ENCODE measurements around the gene BZW2.

The BZW2 gene

DNA sequence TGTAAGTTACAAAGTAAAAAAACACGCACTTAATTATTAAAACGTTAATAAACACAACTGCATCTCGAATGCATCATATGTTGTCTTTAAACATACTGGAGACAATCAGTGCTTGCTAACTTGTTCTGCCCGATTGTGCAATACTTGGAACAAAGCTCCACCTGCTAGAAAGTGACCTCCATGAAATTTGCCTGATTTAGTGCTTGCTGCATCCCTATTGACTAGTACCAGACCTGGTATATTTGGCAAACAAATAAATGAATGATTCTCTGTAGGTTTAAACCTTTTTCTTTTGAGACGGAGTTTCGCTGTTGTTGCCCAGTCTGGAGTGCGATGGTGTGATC, 6.2 kb downstream of the BZW2 start:
- no peak for DNase-seq
- TF ChIP-seq GATA1 (IDR thresholded peaks at IDR 0.05; ENCODE audit: low read depth, low read length) = no peak
- TF ChIP-seq POLR2A (IDR thresholded peaks at IDR 0.05; ENCODE audit: low read length) = no peak

- no peak for TF ChIP-seq GATA1 (IDR thresholded peaks at IDR 0.05; ENCODE audit: low read depth, low read length)
- no peak for TF ChIP-seq POLR2A (IDR thresholded peaks at IDR 0.05; ENCODE audit: low read length)
- no peak for DNase-seq
These were observed 6.9 kb downstream of the BZW2 start for GRCh38 chr7:16652888-16653287.

DNA sequence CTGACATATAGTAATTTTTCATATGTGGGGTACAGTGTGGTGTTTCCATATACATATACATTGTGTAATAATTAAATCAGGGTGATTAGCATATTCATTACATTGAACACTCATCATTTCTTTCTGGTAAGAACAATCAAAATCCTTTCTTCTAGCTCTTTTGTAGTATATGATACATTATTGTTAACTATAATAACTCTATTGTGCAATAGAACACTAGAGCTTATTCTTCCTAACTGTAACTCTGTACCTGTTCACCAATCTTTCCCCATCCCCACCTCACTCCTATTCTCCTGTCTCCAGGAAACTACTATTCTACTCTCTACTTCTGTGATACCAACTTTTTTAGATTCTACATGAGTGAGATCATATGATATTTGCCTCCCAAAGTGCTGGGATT, 9.4 kb downstream of the BZW2 start:
- TF ChIP-seq GATA1 (IDR thresholded peaks at IDR 0.05; ENCODE audit: low read depth, low read length) (no peak), POLR2A (IDR thresholded peaks at IDR 0.05; ENCODE audit: low read length) (no peak)
- DNase-seq = no peak

DNA sequence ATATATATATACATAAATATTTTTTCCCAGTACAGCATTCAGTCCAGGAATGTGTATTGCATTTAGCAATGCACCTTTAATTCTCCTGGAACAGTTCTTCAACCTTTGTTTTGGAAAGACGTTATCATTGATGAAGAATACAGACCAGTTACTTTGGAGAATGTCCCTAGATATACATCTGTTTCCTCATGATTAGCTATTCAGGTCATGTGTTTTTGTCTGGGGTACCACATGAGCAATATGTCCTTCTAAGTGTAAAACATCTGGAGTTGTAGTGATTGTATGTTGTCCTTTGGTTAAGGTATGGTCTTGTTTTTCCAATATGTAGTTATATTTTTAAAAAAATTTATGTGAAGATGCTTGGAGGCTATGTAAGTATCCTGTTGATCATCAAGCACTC, 10.2 kb downstream of the BZW2 start:
- no peak for TF ChIP-seq POLR2A (IDR thresholded peaks at IDR 0.05; ENCODE audit: low read length)
- TF ChIP-seq GATA1 (IDR thresholded peaks at IDR 0.05; ENCODE audit: low read depth, low read length) = no peak
- DNase-seq = peak; percentile 23 to 65

DNA sequence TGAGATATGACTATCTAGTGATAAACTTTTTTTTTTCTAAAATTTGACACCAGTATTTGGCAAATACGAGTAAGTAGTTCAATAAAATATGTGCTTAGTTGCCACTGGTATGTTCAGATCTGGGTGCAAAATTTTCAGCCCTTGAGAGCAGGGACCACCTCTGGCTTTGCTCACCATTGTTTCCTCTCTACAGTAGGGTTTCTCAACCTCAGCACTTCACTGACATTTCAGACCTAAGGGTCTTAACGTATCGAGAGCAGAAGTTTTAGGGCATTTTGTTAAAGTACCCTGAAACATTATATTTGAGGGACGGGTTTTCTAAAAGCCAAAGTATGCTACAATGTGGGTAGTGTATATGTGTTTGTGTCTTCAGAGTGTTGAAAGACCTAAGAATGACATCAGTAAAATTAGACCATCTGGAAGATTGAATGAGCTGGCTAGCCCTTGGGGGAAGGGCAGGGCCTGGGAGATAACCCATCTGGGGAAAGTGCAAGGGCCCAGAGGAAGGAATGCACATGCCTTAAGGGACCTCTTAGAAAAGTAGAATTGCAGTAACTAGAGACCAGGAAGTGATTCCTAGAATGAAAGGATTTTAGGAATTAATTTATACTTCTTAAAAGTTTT, 11.8 kb downstream of the BZW2 start:
- TF ChIP-seq GATA1 (IDR thresholded peaks at IDR 0.05; ENCODE audit: low read depth, low read length) = no peak
- TF ChIP-seq POLR2A (IDR thresholded peaks at IDR 0.05; ENCODE audit: low read length) = no peak
- DNase-seq = peak; percentile 89 to 92

- peak; percentile 86 to 93 for DNase-seq
These were observed 14.0 kb downstream of the BZW2 start for GRCh38 chr7:16659854-16660497.

- peak; percentile 77 to 81 for DNase-seq
- TF ChIP-seq POLR2A (IDR thresholded peaks at IDR 0.05; ENCODE audit: low read length) (no peak), GATA1 (IDR thresholded peaks at IDR 0.05; ENCODE audit: low read depth, low read length) (no peak)
These were observed 14.9 kb downstream of the BZW2 start for GRCh38 chr7:16660702-16661464.

DNA sequence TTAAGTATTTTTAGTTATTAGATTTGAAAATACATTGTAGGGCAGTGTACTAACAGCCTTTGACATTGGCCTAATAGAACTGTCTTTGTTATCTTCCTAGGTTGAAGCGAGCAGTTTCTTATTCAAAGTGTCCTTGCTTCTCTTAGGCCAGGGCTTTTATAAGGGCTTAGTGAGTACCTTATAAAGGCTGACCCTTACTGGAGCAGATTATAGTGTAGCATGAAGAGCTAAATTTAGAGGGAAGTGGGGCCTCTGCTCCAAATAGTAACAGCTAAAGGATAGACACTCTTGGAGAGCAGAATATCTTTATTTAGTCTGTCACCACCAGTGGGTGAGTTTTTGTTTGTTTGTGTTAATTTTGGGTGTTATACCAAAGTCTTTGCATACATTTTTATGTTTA, 15.9 kb downstream of the BZW2 start:
- no peak for TF ChIP-seq GATA1 (IDR thresholded peaks at IDR 0.05; ENCODE audit: low read depth, low read length)
- no peak for TF ChIP-seq POLR2A (IDR thresholded peaks at IDR 0.05; ENCODE audit: low read length)
- DNase-seq = peak; percentile 22 to 56

DNA sequence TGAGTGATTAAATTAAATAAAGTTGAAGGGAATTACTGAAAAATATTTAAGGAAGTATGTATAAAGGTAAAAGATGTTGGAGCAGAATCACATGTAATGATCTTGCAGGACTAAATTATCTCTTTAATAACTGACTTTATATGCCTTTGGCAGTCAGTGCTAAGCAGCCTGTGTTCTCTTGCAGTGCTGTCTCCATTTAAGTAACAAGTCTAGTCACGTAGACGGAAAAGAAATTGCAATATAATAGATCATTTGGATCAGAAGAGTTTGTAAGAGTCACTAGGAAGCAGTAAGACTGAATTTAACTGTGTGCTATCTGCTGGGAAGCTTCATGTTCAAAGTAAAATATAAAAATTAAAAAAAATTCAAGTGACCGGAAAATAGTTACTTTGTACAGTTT, 21.4 kb downstream of the BZW2 start:
- TF ChIP-seq GATA1 (IDR thresholded peaks at IDR 0.05; ENCODE audit: low read depth, low read length) (no peak), POLR2A (IDR thresholded peaks at IDR 0.05; ENCODE audit: low read length) (no peak)
- DNase-seq = peak in 1 of 2 experiments; percentile 18

GRCh38 chr7:16668049-16668858, 22.3 kb downstream of the BZW2 start:
- no peak for TF ChIP-seq GATA1 (IDR thresholded peaks at IDR 0.05; ENCODE audit: low read depth, low read length)
- TF ChIP-seq POLR2A (IDR thresholded peaks at IDR 0.05; ENCODE audit: low read length) = no peak
- peak; percentile 86 to 87 for DNase-seq

DNA sequence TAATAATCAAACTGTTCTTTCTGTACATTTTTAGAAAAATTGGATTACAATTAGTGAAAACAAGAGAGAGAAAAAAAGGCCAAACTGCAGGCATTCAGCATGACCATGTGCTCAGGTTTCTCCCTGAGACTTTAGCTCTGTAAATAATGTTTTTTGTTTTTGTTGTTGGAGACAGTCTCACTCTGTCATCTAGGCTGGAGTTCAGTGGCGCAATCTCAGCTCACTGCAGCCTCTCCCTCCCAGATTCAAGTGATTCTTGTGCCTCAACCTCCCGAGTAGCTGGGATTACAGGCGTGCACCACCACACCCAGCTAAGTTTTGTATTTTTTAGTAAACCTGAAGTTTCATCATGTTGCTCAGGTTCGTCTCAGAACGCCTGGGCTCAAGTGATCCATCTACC, 23.0 kb downstream of the BZW2 start:
- no peak for DNase-seq
- TF ChIP-seq GATA1 (IDR thresholded peaks at IDR 0.05; ENCODE audit: low read depth, low read length) (no peak), POLR2A (IDR thresholded peaks at IDR 0.05; ENCODE audit: low read length) (no peak)

DNA sequence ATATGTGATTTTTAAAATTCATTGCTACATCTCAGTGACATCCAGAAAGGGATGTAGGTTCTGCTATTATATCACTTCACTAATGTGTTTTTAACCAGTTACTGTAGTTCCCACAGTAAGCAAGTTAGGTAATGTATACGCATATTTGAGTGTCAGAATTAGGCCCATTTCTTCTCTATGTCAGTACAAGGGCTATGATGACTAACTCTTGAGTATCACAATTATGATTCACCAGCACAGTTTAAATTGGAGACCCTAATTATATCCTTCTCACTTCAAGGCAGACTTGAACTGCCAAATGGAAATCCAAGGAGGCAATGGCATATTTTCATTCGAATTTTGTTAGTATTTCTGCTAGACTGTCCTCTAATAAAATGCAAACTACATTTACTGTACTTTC, 23.6 kb downstream of the BZW2 start:
- DNase-seq = no peak
- TF ChIP-seq GATA1 (IDR thresholded peaks at IDR 0.05; ENCODE audit: low read depth, low read length) (no peak), POLR2A (IDR thresholded peaks at IDR 0.05; ENCODE audit: low read length) (no peak)

DNA sequence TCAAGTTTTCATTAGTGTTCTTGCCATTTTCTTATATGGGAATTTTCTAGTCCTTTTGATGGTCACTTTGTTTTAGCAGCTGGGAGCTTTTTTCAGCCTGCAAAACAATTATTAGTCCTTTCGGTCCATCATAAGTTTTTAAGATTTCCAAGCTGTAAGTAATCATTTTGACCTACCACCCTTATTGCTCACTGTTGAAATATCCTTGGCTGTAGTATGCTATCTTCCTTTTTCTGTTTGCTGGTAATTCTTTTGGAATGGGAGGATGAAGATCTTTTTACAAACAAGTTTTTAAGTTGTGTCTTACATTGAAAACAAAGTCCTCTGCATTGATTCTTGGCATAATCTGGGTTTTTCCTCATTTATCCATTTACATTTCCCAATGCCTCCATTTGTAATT, 24.0 kb downstream of the BZW2 start:
- no peak for DNase-seq
- TF ChIP-seq GATA1 (IDR thresholded peaks at IDR 0.05; ENCODE audit: low read depth, low read length) = no peak
- no peak for TF ChIP-seq POLR2A (IDR thresholded peaks at IDR 0.05; ENCODE audit: low read length)

DNA sequence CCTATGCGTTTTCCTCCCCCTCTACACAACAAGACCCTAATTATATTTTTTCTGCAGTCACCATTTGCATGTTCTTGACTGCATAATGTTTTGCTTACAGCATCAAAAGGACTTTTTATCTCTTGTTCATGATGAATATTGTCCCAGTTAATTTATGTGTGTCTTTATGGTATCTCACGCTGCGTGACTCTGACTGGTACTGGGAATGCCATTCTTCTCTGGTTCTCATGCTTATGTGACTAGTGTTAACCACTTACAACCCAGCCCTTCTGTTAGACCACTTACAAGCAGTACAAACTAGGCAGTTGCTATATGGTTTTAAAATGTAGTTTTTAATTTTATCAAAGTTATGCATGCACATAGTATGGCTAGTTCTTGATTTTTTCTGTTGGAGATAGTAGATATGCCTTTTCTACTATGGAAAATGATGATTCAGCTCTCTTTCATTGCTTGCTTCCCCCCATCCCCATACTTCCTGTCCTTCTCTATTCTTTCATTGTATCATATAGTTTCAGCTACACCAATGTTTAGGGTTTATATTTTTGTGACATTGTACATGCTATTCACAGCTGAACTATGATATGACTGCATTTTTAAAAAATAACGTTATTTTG, 24.9 kb downstream of the BZW2 start:
- no peak for DNase-seq
- TF ChIP-seq GATA1 (IDR thresholded peaks at IDR 0.05; ENCODE audit: low read depth, low read length) (no peak), POLR2A (IDR thresholded peaks at IDR 0.05; ENCODE audit: low read length) (no peak)
